GM12865 (cell line): Measurements from ENCODE around the gene TSPAN15.

Experiments
- DNase-seq: peaks from one replicate; pipeline ENCODE4 v3.0.0; 2010; ENCODE audit warnings: low read depth
- H3K4me3 ChIP-seq: 2 replicates; pipeline ENCODE4 v1.5.1; 2011; ENCODE audit warnings: mild to moderate bottlenecking, low read depth, low read length, control low read depth
- CTCF ChIP-seq: IDR thresholded peaks from 2 replicates; pipeline ENCODE4 v1.5.1; 2011; ENCODE audit warnings: low read length, control low read depth, low read depth, inconsistent platforms; ENCODE audit not compliant: insufficient read depth; ENCODE audit errors: missing control alignments

Gene TSPAN15

DNA sequence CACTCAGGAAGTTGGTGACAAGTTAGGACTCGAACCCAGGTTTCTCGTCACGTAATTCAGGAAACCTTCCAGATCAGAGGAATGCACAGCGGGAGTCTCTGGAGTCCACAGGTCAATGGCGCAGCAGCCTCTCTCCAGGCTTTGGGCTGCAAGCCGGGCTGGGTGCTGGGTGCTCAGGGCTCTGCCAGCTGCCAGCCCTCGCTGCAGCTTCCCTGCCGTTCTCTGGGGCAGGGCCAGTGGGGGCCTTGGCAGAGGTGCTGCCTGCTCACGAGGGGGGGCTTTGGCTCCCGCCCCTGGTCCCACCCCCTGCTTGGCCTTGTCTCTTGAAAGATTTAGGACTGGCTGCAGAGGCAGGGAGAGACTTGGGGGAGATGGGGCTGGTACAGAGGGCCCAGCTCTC is 34.6 kb upstream of the TSPAN15 start, which contains the start of gene TACR2:
TACR2 (minus strand) TSS at position 224 of the 400 bp plus-strand sequence. CDS start 595 bp downstream, outside the sequence.
- no peak within 1 kb of the TSS for H3K4me3 ChIP-seq
- TF ChIP-seq CTCF, result no peak
- DNase-seq, result no peak

DNA sequence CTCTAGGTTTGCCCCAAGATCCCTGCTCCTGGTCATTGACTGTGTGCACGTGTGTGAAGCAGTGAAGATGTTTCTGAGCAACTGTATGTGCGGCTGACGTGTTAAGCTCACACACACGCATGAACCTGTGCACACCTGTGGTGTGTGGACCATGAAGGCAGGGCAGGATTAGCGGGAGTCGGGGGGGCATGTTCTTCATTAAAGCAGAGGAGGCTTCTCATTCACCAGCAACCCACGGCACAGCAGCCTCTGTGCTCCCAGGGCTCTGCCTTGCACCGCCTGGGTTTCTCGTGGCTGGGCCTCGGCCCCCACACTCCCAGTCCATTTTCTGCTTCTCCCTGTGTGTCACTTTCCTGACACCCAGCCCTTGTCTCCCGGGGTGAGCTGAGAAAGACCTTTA is 33.7 kb upstream of the TSPAN15 start:
- no peak for DNase-seq
- no peak for TF ChIP-seq CTCF
- no peak overlapping the region for H3K4me3 ChIP-seq

DNA sequence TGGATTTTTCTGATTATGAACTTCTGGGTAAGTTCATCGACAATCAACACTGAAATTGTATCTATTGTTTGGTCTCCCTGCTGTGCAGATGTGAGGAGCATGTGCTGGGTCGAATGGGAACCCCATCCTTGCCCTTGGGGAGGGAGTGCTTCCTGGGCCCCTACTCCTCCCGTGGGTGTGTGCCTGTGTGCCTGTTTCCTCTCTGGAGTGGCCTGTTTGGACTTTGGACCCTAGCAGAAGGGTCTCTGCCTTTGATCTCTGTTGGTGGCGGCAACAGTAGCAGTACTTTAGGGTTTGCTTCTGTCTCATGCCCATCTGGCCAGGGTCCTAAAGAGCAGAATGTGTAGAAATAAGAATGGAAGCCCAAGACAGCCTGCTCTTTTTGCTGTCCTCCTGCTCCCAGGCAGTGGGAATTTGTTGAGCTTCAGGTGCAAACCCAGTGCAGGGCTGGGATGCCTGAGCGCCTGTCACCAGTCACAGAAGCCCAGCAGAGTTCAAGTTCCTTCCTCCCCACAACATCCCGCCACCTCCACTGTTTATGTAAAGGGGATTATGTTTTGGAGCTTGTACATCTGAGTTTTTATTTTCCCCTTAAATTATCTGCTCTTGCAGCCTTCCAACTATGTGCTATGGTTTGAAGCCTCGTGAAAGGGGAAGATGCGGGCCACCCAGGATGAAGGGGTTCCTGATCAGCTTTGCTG is 33.1 kb upstream of the TSPAN15 start:
- TF ChIP-seq CTCF, result no peak

DNA sequence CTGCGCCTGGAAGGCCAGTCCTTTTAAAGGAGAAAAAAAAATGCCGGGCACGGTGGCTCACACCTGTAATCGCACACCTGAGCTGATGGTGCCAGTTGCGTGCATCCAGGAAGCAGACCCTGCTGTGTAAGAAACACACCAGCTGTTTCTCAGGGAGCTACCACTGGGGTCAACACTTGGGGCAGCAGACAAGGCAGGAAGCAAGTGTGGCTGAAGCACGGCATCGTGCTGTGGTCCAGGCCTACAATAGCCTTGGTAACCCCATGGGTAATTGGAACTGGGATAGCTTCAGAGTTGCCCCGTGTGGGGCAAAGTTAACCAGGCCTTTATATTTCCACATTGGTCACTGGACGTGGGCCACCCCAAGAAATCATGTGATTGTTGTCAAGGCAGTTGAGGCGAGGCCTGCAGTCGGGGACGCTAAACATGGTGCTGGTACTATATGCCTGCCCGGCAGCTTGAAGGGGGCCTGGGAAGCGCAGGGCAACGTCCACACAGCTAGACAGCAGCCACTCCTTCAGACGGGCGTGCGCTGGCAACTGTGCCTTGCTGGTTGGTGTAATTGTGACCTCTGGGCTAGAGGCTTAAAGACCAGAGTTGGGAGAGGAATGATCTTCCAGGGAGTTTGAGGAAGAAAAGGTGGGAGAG is 32.0 kb upstream of the TSPAN15 start:
- DNase-seq, result no peak
- TF ChIP-seq CTCF, result no peak
- no peak overlapping the region for H3K4me3 ChIP-seq

More for the DNA sequence above, 33.1 kb upstream of the TSPAN15 start:
- no peak overlapping the region for H3K4me3 ChIP-seq
- DNase-seq, result no peak

GRCh38 chr10:69419744-69420126 is 31.5 kb upstream of the TSPAN15 start:
- no peak for DNase-seq
- TF ChIP-seq CTCF, result no peak
- no peak overlapping the region for H3K4me3 ChIP-seq

GRCh38 chr10:69421611-69422308 is 29.5 kb upstream of the TSPAN15 start:
- H3K4me3 ChIP-seq, result no peak overlapping the region
- DNase-seq, result no peak
- TF ChIP-seq CTCF, result no peak

DNA sequence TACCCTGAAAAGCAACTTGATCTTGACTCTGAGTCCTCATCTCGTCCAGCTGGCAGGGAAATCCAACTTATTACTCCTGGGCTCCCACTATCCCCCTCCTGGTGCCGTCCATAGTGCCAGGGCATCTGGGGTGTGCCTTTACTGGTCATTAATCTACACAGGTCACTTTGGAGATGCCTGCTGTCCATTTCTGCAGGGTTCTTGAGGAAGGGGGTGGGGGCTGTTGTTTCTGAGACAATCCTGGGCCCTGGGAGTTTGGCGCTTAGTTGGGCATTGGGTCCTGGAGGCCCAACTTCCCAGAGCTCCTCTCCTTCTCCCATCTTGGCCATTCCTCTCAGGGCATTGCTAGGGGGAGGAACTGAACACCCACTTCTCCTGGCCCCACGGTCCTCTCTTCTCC is 28.6 kb upstream of the TSPAN15 start:
- DNase-seq, result no peak
- TF ChIP-seq CTCF, result no peak
- no peak overlapping the region for H3K4me3 ChIP-seq
